ENCODE measurements around the gene IL25. TPM values are rescaled to one million over a fixed set of nuclear protein-coding genes. Genes with fewer than 3 reads are reported as not detected.
"Not testable (repeated sequence)": the region's sequence is repeated elsewhere in the genome, so short reads cannot be mapped to it uniquely, and the experiment has no call there.

IL25 gene
- total RNA-seq, 1 donor from 2014 or later, result not detected

- H3K9me3 Mint-ChIP-seq, result no peaks in the 10 kb centered on the region
- intact Hi-C loops (cut with micrococcal nuclease), result no loop called here
- H3K4me3 Mint-ChIP-seq, result no peak overlapping the region
- DNase-seq (ENCODE audit: low spot score), result no peak
- peaks cover 6% of the 10 kb centered on the region for H3K27me3 Mint-ChIP-seq (ENCODE audit: insufficient read depth)
- H3K27ac Mint-ChIP-seq, result no peak overlapping the region
- H3K36me3 Mint-ChIP-seq (ENCODE audit: low read depth), result no peaks in the 10 kb centered on the region
- H3K4me1 Mint-ChIP-seq (ENCODE audit: low read depth), result peaks cover 11% of the 10 kb centered on the region
Measured at GRCh38 chr14:23415821-23416778, 43.5 kb downstream of the IL25 start.

- peaks cover 6% of the 10 kb centered on the region for H3K27me3 Mint-ChIP-seq (ENCODE audit: insufficient read depth)
- no peak for DNase-seq (ENCODE audit: low spot score)
- intact Hi-C loops (cut with micrococcal nuclease), result no loop called here
- no peak overlapping the region for H3K27ac Mint-ChIP-seq
- H3K36me3 Mint-ChIP-seq (ENCODE audit: low read depth), result no peaks in the 10 kb centered on the region
- no peak overlapping the region for H3K4me3 Mint-ChIP-seq
- peaks cover 18% of the 10 kb centered on the region for H3K4me1 Mint-ChIP-seq (ENCODE audit: low read depth)
- H3K9me3 Mint-ChIP-seq, result no peaks in the 10 kb centered on the region
Measured at GRCh38 chr14:23416801-23417200, 44.2 kb downstream of the IL25 start.

- H3K27ac Mint-ChIP-seq; DNase-seq (ENCODE audit: low spot score); H3K27me3 Mint-ChIP-seq (ENCODE audit: insufficient read depth); H3K9me3 Mint-ChIP-seq; H3K4me3 Mint-ChIP-seq; intact Hi-C loops (cut with micrococcal nuclease); H3K36me3 Mint-ChIP-seq (ENCODE audit: low read depth): not testable (repeated sequence)
- H3K4me1 Mint-ChIP-seq (ENCODE audit: low read depth), result peaks cover 23% of the 10 kb centered on the region
Measured at GRCh38 chr14:23417269-23417668, 44.7 kb downstream of the IL25 start.

- no peak overlapping the region for H3K27ac Mint-ChIP-seq
- no peaks in the 10 kb centered on the region for H3K36me3 Mint-ChIP-seq (ENCODE audit: low read depth)
- peaks cover 23% of the 10 kb centered on the region for H3K4me1 Mint-ChIP-seq (ENCODE audit: low read depth)
- peaks cover 4% of the 10 kb centered on the region for H3K27me3 Mint-ChIP-seq (ENCODE audit: insufficient read depth)
- no peak for DNase-seq (ENCODE audit: low spot score)
- no peaks in the 10 kb centered on the region for H3K9me3 Mint-ChIP-seq
- intact Hi-C loops (cut with micrococcal nuclease), result no loop called here
- H3K4me3 Mint-ChIP-seq, result no peak overlapping the region
Measured at GRCh38 chr14:23418021-23418420, 45.4 kb downstream of the IL25 start.

- H3K36me3 Mint-ChIP-seq (ENCODE audit: low read depth); H3K27me3 Mint-ChIP-seq (ENCODE audit: insufficient read depth); H3K27ac Mint-ChIP-seq; intact Hi-C loops (cut with micrococcal nuclease); H3K4me3 Mint-ChIP-seq; DNase-seq (ENCODE audit: low spot score); H3K9me3 Mint-ChIP-seq: not testable (repeated sequence)
- peaks cover 23% of the 10 kb centered on the region for H3K4me1 Mint-ChIP-seq (ENCODE audit: low read depth)
Measured at GRCh38 chr14:23419646-23420045, 47.0 kb downstream of the IL25 start.

- peaks cover 23% of the 10 kb centered on the region for H3K4me1 Mint-ChIP-seq (ENCODE audit: low read depth)
- H3K9me3 Mint-ChIP-seq, result no peaks in the 10 kb centered on the region
- peaks cover 1% of the 10 kb centered on the region for H3K27me3 Mint-ChIP-seq (ENCODE audit: insufficient read depth)
- no peaks in the 10 kb centered on the region for H3K36me3 Mint-ChIP-seq (ENCODE audit: low read depth)
- peak overlapping the region; percentile 89 for H3K27ac Mint-ChIP-seq
- peak; percentile 35 for DNase-seq (ENCODE audit: low spot score)
- intact Hi-C loops (cut with micrococcal nuclease), result no loop called here
- H3K4me3 Mint-ChIP-seq, result peak overlapping the region; percentile 24
Measured at GRCh38 chr14:23421594-23421993, 49.0 kb downstream of the IL25 start.

GRCh38 chr14:23423657-23424056, 51.0 kb downstream of the IL25 start:
- no peak for DNase-seq (ENCODE audit: low spot score)
- intact Hi-C loops (cut with micrococcal nuclease), result no loop called here
- Mint-ChIP-seq H3K27ac (no peak overlapping the region), H3K27me3 (ENCODE audit: insufficient read depth) (peaks cover 1% of the 10 kb centered on the region), H3K9me3 (no peaks in the 10 kb centered on the region), H3K4me3 (no peak overlapping the region), H3K36me3 (ENCODE audit: low read depth) (no peaks in the 10 kb centered on the region), H3K4me1 (ENCODE audit: low read depth) (peaks cover 23% of the 10 kb centered on the region)

- Mint-ChIP-seq H3K9me3 (no peaks in the 10 kb centered on the region), H3K27ac (no peak overlapping the region), H3K27me3 (ENCODE audit: insufficient read depth) (no peaks in the 10 kb centered on the region), H3K4me1 (ENCODE audit: low read depth) (peaks cover 21% of the 10 kb centered on the region), H3K4me3 (no peak overlapping the region), H3K36me3 (ENCODE audit: low read depth) (no peaks in the 10 kb centered on the region)
- intact Hi-C loops (cut with micrococcal nuclease), result no loop called here
- DNase-seq (ENCODE audit: low spot score), result no peak
Measured at GRCh38 chr14:23425169-23425568, 52.6 kb downstream of the IL25 start.

GRCh38 chr14:23425798-23426197, 53.2 kb downstream of the IL25 start:
- H3K9me3 Mint-ChIP-seq; H3K27me3 Mint-ChIP-seq (ENCODE audit: insufficient read depth); H3K4me3 Mint-ChIP-seq; H3K27ac Mint-ChIP-seq; intact Hi-C loops (cut with micrococcal nuclease); DNase-seq (ENCODE audit: low spot score); H3K36me3 Mint-ChIP-seq (ENCODE audit: low read depth): not testable (repeated sequence)
- H3K4me1 Mint-ChIP-seq (ENCODE audit: low read depth), result peaks cover 15% of the 10 kb centered on the region

Other genes with a start within 250 kb of the IL25 start
- gene SLC7A8, start 189.1 kb upstream of the IL25 start, total RNA-seq, result not detected in 2 replicates
- gene RNF212B, start 134.9 kb upstream of the IL25 start, total RNA-seq, result not detected in 2 replicates
- 10.9 and 12.2 TPM in 2 replicates for gene HOMEZ, start 86.7 kb upstream of the IL25 start, total RNA-seq
- gene PPP1R3E, start 70.0 kb upstream of the IL25 start, total RNA-seq, result 16.6 and 17.3 TPM in 2 replicates
- 4.1 and 7.1 TPM in 2 replicates for gene BCL2L2, start 66.0 kb upstream of the IL25 start, total RNA-seq
- 252 and 266 TPM in 2 replicates for gene PABPN1, start 51.4 kb upstream of the IL25 start, total RNA-seq
- gene SLC22A17, start 19.9 kb upstream of the IL25 start, total RNA-seq, result 3.1 and 5.0 TPM in 2 replicates
- not detected in 2 replicates for gene EFS, start 7.6 kb upstream of the IL25 start, total RNA-seq
- gene CMTM5, start 4.2 kb downstream of the IL25 start, total RNA-seq, result not detected in 2 replicates
- 0.52 and 0.59 TPM in 2 replicates for gene MYH6, start 35.5 kb downstream of the IL25 start, total RNA-seq
- gene MYH7, start 62.9 kb downstream of the IL25 start, total RNA-seq, result 0.05 TPM in 2 replicates
- 80.1 and 84.5 TPM in 2 replicates for gene NGDN, start 96.9 kb downstream of the IL25 start, total RNA-seq
- gene ZFHX2, start 179.0 kb downstream of the IL25 start, total RNA-seq, result 2.2 and 2.7 TPM in 2 replicates
- gene THTPA, start 183.5 kb downstream of the IL25 start, total RNA-seq, result 14.3 and 14.5 TPM in 2 replicates
- gene AP1G2, start 195.0 kb downstream of the IL25 start, total RNA-seq, result 137 and 145 TPM in 2 replicates
- gene JPH4, start 206.0 kb downstream of the IL25 start, total RNA-seq, result 0.05 TPM in 1 of 2 replicates, not detected in the other